Epithelial cell of esophagus (primary cell): Measurements from ENCODE around the gene ZFAND6.
A peak's percentile ranks its signal among the peaks of the same experiment; 100 is the strongest.
"Not testable (repeated sequence)": the region's sequence is repeated elsewhere in the genome, so short reads cannot be mapped to it uniquely, and the experiment has no call there.

Experiments
- DNase-seq: peaks from one replicate; pipeline ENCODE4 v3.0.0; 2010; ENCODE audit warnings: low read depth
- H3K4me3 ChIP-seq: 2 replicates; pipeline ENCODE4 v1.5.1; 2011; ENCODE audit warnings: mild to moderate bottlenecking, low read length, control low read depth
- TF ChIP-seq, protein P1 (sequence below): IDR thresholded peaks from 2 replicates; pipeline ENCODE4 v1.5.1; 2011; ENCODE audit warnings: low read depth, mild to moderate bottlenecking, low read length, control low read depth, inconsistent platforms; ENCODE audit not compliant: insufficient read depth; ENCODE audit errors: missing control alignments

Gene ZFAND6

DNA sequence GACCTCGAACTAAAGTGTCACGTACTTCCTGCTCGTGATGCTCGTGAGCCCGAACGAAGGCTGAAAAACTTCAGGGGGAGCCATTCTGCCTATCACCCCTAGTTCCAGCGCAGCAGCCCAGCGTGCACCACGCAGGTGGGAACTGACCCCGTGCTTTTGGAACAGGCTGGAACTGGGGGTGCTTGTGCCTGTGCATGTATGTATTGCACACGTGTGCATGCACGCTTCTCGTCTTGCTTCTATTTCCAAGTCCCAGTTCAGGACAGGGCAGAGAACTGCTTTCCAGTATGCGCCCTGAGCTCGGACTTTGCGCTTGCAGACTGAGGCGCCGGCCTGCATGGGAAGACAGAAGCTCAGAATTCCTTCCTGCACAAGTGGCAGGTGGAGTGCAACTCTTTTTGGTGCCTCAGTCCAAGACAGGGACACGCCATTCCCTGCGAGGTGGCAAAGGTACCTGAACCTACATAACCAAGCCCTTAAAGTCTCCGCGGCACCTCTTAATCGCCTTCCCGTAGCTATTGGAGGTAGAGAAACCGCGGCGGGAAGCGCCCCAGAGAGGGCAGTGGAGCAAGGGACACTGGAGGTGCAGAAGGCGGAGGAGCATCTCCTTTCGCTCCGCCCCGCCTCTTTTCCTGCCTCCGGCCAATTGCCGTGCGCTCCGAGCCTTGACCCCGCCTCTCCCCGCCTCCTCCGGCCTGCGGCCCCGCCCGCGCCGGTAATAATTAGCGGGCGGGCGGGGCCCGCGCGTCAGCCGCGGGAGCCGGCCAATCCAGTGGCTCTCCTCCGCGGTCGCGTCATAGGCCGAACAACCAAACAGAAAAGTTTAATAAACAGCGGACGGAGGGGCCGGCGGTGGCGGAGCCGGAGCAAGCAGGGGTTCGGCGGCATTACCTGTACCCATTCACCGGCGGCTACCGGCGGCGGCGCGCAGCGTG is at the start of gene ZFAND6:
TSS of gene ZFAND6 (plus strand) at position 826 of the 935 bp plus-strand sequence. CDS start 60,669 bp downstream, outside the sequence.
- TF ChIP-seq, protein P1, sequence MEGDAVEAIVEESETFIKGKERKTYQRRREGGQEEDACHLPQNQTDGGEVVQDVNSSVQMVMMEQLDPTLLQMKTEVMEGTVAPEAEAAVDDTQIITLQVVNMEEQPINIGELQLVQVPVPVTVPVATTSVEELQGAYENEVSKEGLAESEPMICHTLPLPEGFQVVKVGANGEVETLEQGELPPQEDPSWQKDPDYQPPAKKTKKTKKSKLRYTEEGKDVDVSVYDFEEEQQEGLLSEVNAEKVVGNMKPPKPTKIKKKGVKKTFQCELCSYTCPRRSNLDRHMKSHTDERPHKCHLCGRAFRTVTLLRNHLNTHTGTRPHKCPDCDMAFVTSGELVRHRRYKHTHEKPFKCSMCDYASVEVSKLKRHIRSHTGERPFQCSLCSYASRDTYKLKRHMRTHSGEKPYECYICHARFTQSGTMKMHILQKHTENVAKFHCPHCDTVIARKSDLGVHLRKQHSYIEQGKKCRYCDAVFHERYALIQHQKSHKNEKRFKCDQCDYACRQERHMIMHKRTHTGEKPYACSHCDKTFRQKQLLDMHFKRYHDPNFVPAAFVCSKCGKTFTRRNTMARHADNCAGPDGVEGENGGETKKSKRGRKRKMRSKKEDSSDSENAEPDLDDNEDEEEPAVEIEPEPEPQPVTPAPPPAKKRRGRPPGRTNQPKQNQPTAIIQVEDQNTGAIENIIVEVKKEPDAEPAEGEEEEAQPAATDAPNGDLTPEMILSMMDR: no peak
- peak; percentile 96 for DNase-seq
- peak within 1 kb of the TSS; percentile 66 for H3K4me3 ChIP-seq

DNA sequence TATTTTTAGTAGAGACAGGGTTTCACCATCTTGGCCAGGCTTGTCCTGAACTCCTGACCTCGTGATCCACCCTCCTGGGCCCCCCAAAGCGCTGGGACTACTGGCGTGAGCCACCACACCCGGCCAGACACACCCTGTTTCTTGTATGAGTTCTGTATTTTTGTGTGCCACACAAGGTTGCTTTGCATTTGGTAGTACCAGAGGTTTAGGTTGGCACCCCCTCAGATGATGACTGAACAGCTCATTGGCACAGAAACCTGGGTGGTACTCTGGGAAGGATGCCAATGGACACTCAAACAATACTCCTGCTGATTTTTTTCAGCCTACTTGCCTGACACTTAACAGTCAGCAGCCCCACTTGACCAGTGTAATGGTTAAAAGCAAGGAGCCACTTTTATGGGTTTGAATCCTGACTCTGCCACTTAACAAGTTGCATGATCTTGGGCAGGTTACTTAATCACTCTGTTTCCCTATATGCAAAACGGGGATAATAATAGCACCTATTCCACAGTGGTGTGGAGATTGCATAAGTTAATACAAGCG is 49.3 kb upstream of the ZFAND6 start:
- peak; percentile 48 for DNase-seq
- TF ChIP-seq, protein P1: no peak
- H3K4me3 ChIP-seq: no peak overlapping the region

DNA sequence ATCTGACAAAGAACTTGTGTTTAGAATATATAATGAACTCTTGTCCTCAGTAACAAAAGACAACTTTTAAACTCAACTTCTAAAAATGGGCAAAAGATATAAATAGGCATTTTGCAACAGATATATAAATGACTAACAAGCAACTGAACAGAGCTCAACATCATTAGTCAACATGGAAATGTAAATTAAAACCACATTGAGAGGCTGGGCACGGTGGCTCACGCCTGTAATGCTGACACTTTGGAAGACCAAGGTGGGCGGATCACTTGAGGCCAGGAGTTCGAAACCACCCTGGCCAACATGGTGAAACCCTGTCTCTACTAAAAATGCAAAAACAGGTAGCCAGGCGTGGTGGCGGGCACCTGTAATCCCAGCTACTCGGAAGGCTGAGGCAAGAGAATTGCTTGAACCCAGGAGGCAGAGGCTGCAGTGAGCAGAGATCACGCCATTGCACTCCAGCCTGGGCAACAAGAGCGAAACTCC is 48.4 kb upstream of the ZFAND6 start:
- DNase-seq: peak; percentile 85
- H3K4me3 ChIP-seq: not testable (repeated sequence)

DNA sequence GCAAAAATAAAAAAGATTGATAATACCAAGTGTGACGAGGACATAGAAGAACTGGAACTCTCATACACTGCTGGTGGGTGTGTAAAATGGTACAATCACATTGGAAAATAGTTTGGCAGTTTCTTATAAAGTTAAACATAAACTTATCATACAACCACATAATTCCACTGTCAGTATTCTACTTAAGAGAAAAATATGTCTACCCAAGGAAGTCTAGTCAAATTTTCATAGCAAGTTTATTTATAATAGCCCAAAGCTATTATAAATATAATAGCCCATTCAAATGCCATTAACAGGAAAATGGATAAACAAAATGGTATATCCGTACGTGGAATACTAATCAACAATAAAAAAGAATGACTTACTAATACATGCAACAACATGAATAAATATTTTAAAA is 47.9 kb upstream of the ZFAND6 start:
- DNase-seq: no peak
- TF ChIP-seq, protein P1: no peak
- no peak overlapping the region for H3K4me3 ChIP-seq

DNA sequence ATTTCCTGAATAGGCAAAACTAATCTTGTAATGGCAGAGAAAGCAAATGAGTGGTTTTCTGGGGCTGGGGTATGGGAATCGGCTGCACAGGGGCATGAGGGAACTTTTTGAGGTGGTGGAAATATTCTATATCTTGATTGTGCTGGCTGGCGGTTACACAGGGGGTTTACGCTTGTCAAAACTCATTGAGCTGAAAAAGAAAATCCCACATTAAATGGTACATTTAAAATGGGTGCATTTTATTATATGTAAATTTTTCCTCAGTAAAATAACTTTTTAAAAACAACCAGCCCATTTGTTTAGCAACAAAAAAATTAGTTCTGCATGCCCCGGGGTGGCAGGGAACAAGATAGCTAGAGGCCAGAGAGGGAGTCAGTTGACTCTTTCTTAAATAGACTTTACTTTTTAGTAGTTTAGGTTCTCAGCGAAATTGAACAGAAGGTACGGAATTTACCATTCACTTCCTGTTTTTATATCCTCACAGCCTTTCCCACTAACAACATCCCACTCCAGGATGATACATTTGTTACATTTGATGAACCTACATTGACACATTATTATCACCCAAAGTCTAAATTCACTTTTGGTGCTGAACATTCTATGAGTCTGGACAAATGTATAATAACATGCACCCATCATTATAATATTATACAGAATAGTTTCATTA is 47.3 kb upstream of the ZFAND6 start:
- DNase-seq: no peak
- H3K4me3 ChIP-seq: no peak overlapping the region
- TF ChIP-seq, protein P1: no peak

DNA sequence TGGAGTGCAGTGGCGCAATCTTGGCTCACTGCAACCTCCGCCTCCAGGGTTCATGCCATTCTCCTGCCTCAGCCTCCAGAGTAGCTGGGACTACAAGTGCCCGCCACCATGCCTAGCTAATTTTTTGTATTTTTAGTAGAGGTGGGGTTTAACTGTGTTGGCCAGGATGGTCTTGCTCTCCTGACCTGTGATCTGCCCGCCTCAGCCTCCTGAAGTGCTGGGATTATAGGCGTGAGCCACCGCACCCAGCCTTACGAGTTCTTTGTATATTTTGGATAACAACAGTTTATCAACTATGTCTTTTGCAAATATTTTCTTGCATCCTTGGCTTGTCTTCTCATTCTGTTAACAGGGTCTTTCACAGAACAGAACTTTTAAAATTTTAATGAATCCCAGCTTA is 45.3 kb upstream of the ZFAND6 start:
- not testable (repeated sequence) for H3K4me3 ChIP-seq, DNase-seq

DNA sequence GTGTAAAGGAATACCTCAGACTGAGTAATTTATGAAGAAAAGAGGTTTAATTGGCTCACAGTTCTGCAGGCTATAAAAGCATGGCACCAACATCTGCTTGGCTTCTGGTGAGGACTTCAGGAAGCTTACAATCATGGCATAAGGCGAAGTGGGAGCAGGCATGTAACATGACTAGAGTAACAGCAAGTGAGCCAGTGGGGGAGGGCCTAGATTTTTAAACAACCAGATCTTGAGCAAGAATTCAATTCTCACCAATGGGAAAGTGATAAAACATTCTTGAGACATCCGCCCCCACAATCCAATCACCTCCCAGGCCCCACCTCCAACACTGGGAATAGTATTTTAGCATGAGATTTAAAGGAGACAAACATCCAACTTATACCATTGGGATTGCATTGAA is 44.3 kb upstream of the ZFAND6 start:
- TF ChIP-seq, protein P1: no peak
- no peak for DNase-seq

DNA sequence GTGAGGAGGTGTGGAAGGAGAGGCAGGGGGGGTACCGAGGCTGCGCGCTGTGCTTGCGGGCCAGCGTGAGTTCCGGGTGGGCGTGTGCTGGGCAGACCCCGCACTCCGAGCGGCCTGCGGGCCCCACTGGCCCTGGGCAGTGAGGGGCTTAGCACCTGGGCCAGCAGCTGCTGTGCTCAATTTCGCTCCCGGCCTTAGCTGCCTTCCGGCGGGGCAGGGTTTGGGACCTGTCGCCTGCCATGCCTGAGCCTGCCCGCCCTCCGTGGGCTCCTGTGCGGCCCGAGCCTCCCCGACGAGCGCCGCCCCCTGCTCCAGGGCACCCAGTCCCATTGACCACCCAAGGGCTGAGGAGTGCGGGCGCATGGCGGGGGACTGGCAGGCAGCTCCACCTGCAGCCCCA is 43.0 kb upstream of the ZFAND6 start:
- not testable (repeated sequence) for H3K4me3 ChIP-seq, DNase-seq

More for the DNA sequence above, 44.3 kb upstream of the ZFAND6 start:
- H3K4me3 ChIP-seq: no peak overlapping the region

DNA sequence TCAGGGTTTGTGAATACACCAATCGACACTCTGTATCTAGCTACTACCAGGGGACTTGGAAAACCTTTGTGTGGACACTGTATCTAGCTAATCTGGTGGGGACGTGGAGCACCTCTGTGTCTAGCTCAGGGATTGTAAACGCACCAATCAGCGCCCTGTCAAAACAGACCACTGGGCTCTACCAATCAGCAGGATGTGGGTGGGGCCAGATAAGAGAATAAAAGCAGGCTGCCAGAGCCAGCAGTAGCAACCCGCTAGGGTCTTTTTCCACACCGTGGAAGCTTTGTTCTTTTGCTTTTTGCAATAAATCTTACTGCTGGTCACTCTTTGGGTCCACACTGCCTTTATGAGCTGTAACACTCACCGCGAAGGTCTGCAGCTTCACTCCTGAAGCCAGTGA is 42.3 kb upstream of the ZFAND6 start:
- H3K4me3 ChIP-seq, DNase-seq: not testable (repeated sequence)
